ENCODE measurements around the gene SNAI1. TPM values are rescaled to one million over a fixed set of nuclear protein-coding genes. Genes with fewer than 3 reads are reported as not detected.

Gene SNAI1
- total and polyA plus RNA-seq, 9 donors, result 0.95 to 9.0 (median 1.7) TPM

GRCh38 chr20:49984426-49985153, 1.8 kb downstream of the SNAI1 start:
- 72 to 77% (median 73%) methylated on average over 13 of the region's 13 CpGs for WGBS, 3 donors
- Histone ChIP-seq H3K4me1 (ENCODE audit: insufficient read depth) (peaks cover 16% of the 10 kb centered on the region), H3K27me3 (no peaks in the 10 kb centered on the region), H3K4me3 (no peak overlapping the region), H3K9me3 (no peaks in the 10 kb centered on the region), H3K27ac (no peak overlapping the region), H3K36me3 (no peaks in the 10 kb centered on the region)
- no peak for TF ChIP-seq EP300 (IDR thresholded peaks at IDR 0.05)
- no peak for TF ChIP-seq CTCF (IDR thresholded peaks at IDR 0.05)
- TF ChIP-seq POLR2A (IDR thresholded peaks at IDR 0.05), result no peak
- DNase-seq, result no peak
- intact Hi-C loops (cut with DNase I), result loop anchor here (5.0 to 10.0 kb wide), 5 partner anchors 170 to 600 kb away; partner anchors contain the start of gene PEDS1 (in 1 of the 4)

GRCh38 chr20:49985157-49985556, 2.4 kb downstream of the SNAI1 start:
- Histone ChIP-seq H3K27me3 (no peaks in the 10 kb centered on the region), H3K9me3 (no peaks in the 10 kb centered on the region), H3K27ac (no peak overlapping the region), H3K4me1 (ENCODE audit: insufficient read depth) (peaks cover 21% of the 10 kb centered on the region), H3K36me3 (no peaks in the 10 kb centered on the region), H3K4me3 (no peak overlapping the region)
- intact Hi-C loops (cut with DNase I), result loop anchor here in 2 of 4 donors (10.0 kb wide), 3 partner anchors 170 to 600 kb away; partner anchors contain the start of gene PEDS1 (in 1 of the 2)
- no peak for DNase-seq
- TF ChIP-seq CTCF (IDR thresholded peaks at IDR 0.05) (no peak), EP300 (IDR thresholded peaks at IDR 0.05) (no peak)
- 73 to 82% (median 75%) methylated on average over 6 of the region's 6 CpGs for WGBS, 3 donors

- Histone ChIP-seq H3K27me3 (no peaks in the 10 kb centered on the region), H3K27ac (no peak overlapping the region), H3K4me1 (ENCODE audit: insufficient read depth) (peaks cover 21% of the 10 kb centered on the region), H3K9me3 (no peaks in the 10 kb centered on the region), H3K4me3 (no peak overlapping the region), H3K36me3 (no peaks in the 10 kb centered on the region)
- WGBS, 3 donors, result 80 to 86% (median 82%) methylated on average over 4 to 13 of the region's 13 CpGs
- intact Hi-C loops (cut with DNase I), result loop anchor here in 2 of 4 donors (10.0 kb wide), 3 partner anchors 169 to 599 kb away; partner anchors contain the start of gene PEDS1 (in 1 of the 2)
- DNase-seq, result no peak
- TF ChIP-seq EP300 (IDR thresholded peaks at IDR 0.05) (no peak), POLR2A (IDR thresholded peaks at IDR 0.05) (no peak), CTCF (IDR thresholded peaks at IDR 0.05) (no peak)
Observed at GRCh38 chr20:49985617-49986016, 2.8 kb downstream of the SNAI1 start.

- WGBS, 3 donors, result 84 to 97% (median 95%) methylated on average over 4 of the region's 4 CpGs
- Histone ChIP-seq H3K4me1 (ENCODE audit: insufficient read depth) (peaks cover 21% of the 10 kb centered on the region), H3K4me3 (no peak overlapping the region), H3K9me3 (no peaks in the 10 kb centered on the region), H3K36me3 (no peaks in the 10 kb centered on the region), H3K27me3 (no peaks in the 10 kb centered on the region), H3K27ac (no peak overlapping the region)
- DNase-seq, result no peak
- TF ChIP-seq POLR2A (IDR thresholded peaks at IDR 0.05), result no peak
- TF ChIP-seq CTCF (IDR thresholded peaks at IDR 0.05), result no peak
- no peak for TF ChIP-seq EP300 (IDR thresholded peaks at IDR 0.05)
- intact Hi-C loops (cut with DNase I), result loop anchor here in 2 of 4 donors (10.0 kb wide), 3 partner anchors 169 to 599 kb away; partner anchors contain the start of gene PEDS1 (in 1 of the 2)
Observed at GRCh38 chr20:49986049-49986448, 3.3 kb downstream of the SNAI1 start.

Data from ovary (tissue), 9 donors.